ENCODE measurements around the gene RASGRP2. TPM values are rescaled to one million over a fixed set of nuclear protein-coding genes. Genes with fewer than 3 reads are reported as not detected.
A peak's percentile ranks its signal among the peaks of the same experiment; 100 is the strongest.

RASGRP2 gene
- total and polyA plus RNA-seq, 5 experiments from 2014 or later, result 168 to 682 (median 253) TPM

- POLR2A ChIA-PET, result interaction anchor here (2.1 to 45.2 kb wide), 3 partner anchors 4 to 47 kb away, joined by 4 to 2320 read pairs (median 2320); partner anchors contain the start of genes MAP4K2, PYGM, RASGRP2 and SF1
- Mint-ChIP-seq H3K9me3 (no peaks in the 10 kb centered on the region), H3K27ac (peak overlapping the region in 3 of 10 donors; percentile 21 to 63 (median 29)), H3K4me1 (peaks cover 22 to 87% (median 49%) of the 10 kb centered on the region in 4 donors), H3K27me3 (no peaks in the 10 kb centered on the region), H3K4me3 (no peak overlapping the region), H3K36me3 (peaks cover 0 to 27% (median 2%) of the 10 kb centered on the region in 3 donors)
- no peak for ATAC-seq
- peak in 1 of 10 donors; percentile 55 for DNase-seq
Observed at GRCh38 chr11:64754919-64755662, 11.1 kb upstream of the RASGRP2 start.

- DNase-seq (peak in 1 of 10 donors; percentile 59), ATAC-seq (no peak)
- peak overlapping the region in 1 of 10 donors; percentile 33 for H3K4me3 Mint-ChIP-seq
- H3K36me3 Mint-ChIP-seq, result peaks cover 0 to 31% (median 2%) of the 10 kb centered on the region in 3 donors
- H3K9me3 Mint-ChIP-seq, result no peaks in the 10 kb centered on the region
- no peaks in the 10 kb centered on the region for H3K27me3 Mint-ChIP-seq
- H3K4me1 Mint-ChIP-seq, result peaks cover 15 to 81% (median 42%) of the 10 kb centered on the region in 4 donors
- POLR2A ChIA-PET, result interaction anchor here (2.1 to 45.2 kb wide), 3 partner anchors 3 to 48 kb away, joined by 4 to 2320 read pairs (median 2320); partner anchors contain the start of genes MAP4K2, PYGM, RASGRP2 and SF1
- peak overlapping the region in 1 of 10 donors; percentile 79 for H3K27ac Mint-ChIP-seq
Observed at GRCh38 chr11:64754124-64754918, 10.4 kb upstream of the RASGRP2 start.

GRCh38 chr11:64753380-64754123, 9.6 kb upstream of the RASGRP2 start:
- Mint-ChIP-seq H3K27ac (peak overlapping the region in 2 of 10 donors; percentile 62 to 79), H3K4me3 (no peak overlapping the region), H3K4me1 (peaks cover 15 to 73% (median 37%) of the 10 kb centered on the region in 4 donors), H3K27me3 (no peaks in the 10 kb centered on the region), H3K36me3 (peaks cover 0 to 34% (median 2%) of the 10 kb centered on the region in 3 donors), H3K9me3 (no peaks in the 10 kb centered on the region)
- peak in 1 of 10 donors; percentile 14 for DNase-seq
- POLR2A ChIA-PET, result interaction anchor here (2.1 to 45.2 kb wide), 3 partner anchors 2 to 49 kb away, joined by 4 to 2320 read pairs (median 2320); partner anchors contain the start of genes MAP4K2, PYGM, RASGRP2 and SF1
- no peak for ATAC-seq

GRCh38 chr11:64753019-64753379, 9.1 kb upstream of the RASGRP2 start:
- DNase-seq (peak in 1 of 10 donors; percentile 52), ATAC-seq (no peak)
- peaks cover 17 to 71% (median 38%) of the 10 kb centered on the region in 4 donors for H3K4me1 Mint-ChIP-seq
- H3K27ac Mint-ChIP-seq, result peak overlapping the region in 3 of 10 donors; percentile 25 to 67 (median 62)
- peaks cover 0 to 38% (median 2%) of the 10 kb centered on the region in 3 donors for H3K36me3 Mint-ChIP-seq
- no peaks in the 10 kb centered on the region for H3K27me3 Mint-ChIP-seq
- no peak overlapping the region for H3K4me3 Mint-ChIP-seq
- H3K9me3 Mint-ChIP-seq, result no peaks in the 10 kb centered on the region
- POLR2A ChIA-PET, result interaction anchor here (2.1 to 45.2 kb wide), 3 partner anchors 2 to 50 kb away, joined by 4 to 2320 read pairs (median 2320); partner anchors contain the start of genes MAP4K2, PYGM, RASGRP2 and SF1

GRCh38 chr11:64752175-64752970, 8.4 kb upstream of the RASGRP2 start:
- H3K36me3 Mint-ChIP-seq, result peaks cover 0 to 40% (median 2%) of the 10 kb centered on the region in 3 donors

GRCh38 chr11:64751580-64751979, 7.6 kb upstream of the RASGRP2 start:
- Mint-ChIP-seq H3K4me1 (peaks cover 15 to 70% (median 36%) of the 10 kb centered on the region in 4 donors), H3K36me3 (peaks cover 0 to 38% (median 2%) of the 10 kb centered on the region in 3 donors), H3K4me3 (no peak overlapping the region), H3K27me3 (no peaks in the 10 kb centered on the region), H3K27ac (peak overlapping the region in 8 of 10 donors; percentile 2 to 66 (median 39)), H3K9me3 (no peaks in the 10 kb centered on the region)
- ATAC-seq (no peak), DNase-seq (no peak)
- POLR2A ChIA-PET, result interaction anchor here (0.7 to 45.2 kb wide), 3 partner anchors 0 to 344 kb away, joined by 3 to 2320 read pairs (median 2320); partner anchors contain the start of genes PYGM, RASGRP2 and SF1

More at GRCh38 chr11:64752175-64752970, 8.4 kb upstream of the RASGRP2 start:
- Mint-ChIP-seq H3K27me3 (no peaks in the 10 kb centered on the region), H3K27ac (peak overlapping the region in 7 of 10 donors; percentile 13 to 67 (median 36)), H3K4me3 (peak overlapping the region in 1 of 10 donors; percentile 65), H3K4me1 (peaks cover 16 to 71% (median 36%) of the 10 kb centered on the region in 4 donors), H3K9me3 (no peaks in the 10 kb centered on the region)
- no peak for ATAC-seq
- peak in 1 of 10 donors; percentile 45 for DNase-seq
- POLR2A ChIA-PET, result interaction anchor here (0.7 to 45.2 kb wide), 3 partner anchors 1 to 343 kb away, joined by 3 to 2320 read pairs (median 2320); partner anchors contain the start of genes PYGM, RASGRP2 and SF1

GRCh38 chr11:64751136-64751535, 7.2 kb upstream of the RASGRP2 start:
- H3K27me3 Mint-ChIP-seq, result no peaks in the 10 kb centered on the region
- ATAC-seq (no peak), DNase-seq (peak in 1 of 10 donors; percentile 41)
- H3K4me1 Mint-ChIP-seq, result peaks cover 17 to 70% (median 39%) of the 10 kb centered on the region in 4 donors
- H3K4me3 Mint-ChIP-seq, result peak overlapping the region in 2 of 10 donors; percentile 3 to 52
- POLR2A ChIA-PET, result interaction anchor here (39.5 to 45.2 kb wide), 2 partner anchors 0 to 20 kb away, joined by 2320 read pairs; partner anchors contain the start of genes PYGM, RASGRP2 and SF1
- H3K9me3 Mint-ChIP-seq, result no peaks in the 10 kb centered on the region
- peak overlapping the region in 6 of 10 donors; percentile 76 to 87 (median 81) for H3K27ac Mint-ChIP-seq
- peaks cover 0 to 38% (median 2%) of the 10 kb centered on the region in 3 donors for H3K36me3 Mint-ChIP-seq

- DNase-seq, result peak in 2 of 10 donors; percentile 32 to 41
- Mint-ChIP-seq H3K9me3 (no peaks in the 10 kb centered on the region), H3K27me3 (no peaks in the 10 kb centered on the region), H3K4me3 (peak overlapping the region in 4 of 10 donors; percentile 3 to 52 (median 48)), H3K4me1 (peaks cover 18 to 67% (median 41%) of the 10 kb centered on the region in 4 donors), H3K27ac (peak overlapping the region in 9 of 10 donors; percentile 30 to 87 (median 79)), H3K36me3 (peaks cover 0 to 38% (median 2%) of the 10 kb centered on the region in 3 donors)
- no peak for ATAC-seq
- POLR2A ChIA-PET, result interaction anchor here (45.2 kb wide), 1 partner anchor 20 kb away, joined by 2320 read pairs; the partner anchor contains the start of genes PYGM and SF1
Observed at GRCh38 chr11:64750361-64751054, 6.6 kb upstream of the RASGRP2 start.

- Mint-ChIP-seq H3K9me3 (peaks cover 0 to 2% (median 0%) of the 10 kb centered on the region in 9 donors), H3K27ac (peak overlapping the region; percentile 75 to 99 (median 90)), H3K27me3 (peaks cover 0 to 2% (median 0%) of the 10 kb centered on the region in 5 donors), H3K36me3 (peaks cover 0 to 35% (median 2%) of the 10 kb centered on the region in 3 donors), H3K4me1 (peaks cover 28 to 50% (median 39%) of the 10 kb centered on the region in 4 donors), H3K4me3 (peak overlapping the region in 6 of 10 donors; percentile 12 to 70 (median 53))
- POLR2A ChIA-PET, result interaction anchor here (6.4 to 45.2 kb wide), 2 partner anchors 23 to 53 kb away, joined by 88 to 2320 read pairs; partner anchors contain the start of genes MAP4K2, PYGM and SF1
- ATAC-seq (no peak), DNase-seq (peak in 1 of 10 donors; percentile 38)
Observed at GRCh38 chr11:64747961-64748665, 4.2 kb upstream of the RASGRP2 start.

Data from naive thymus-derived CD8-positive, alpha-beta T cell (primary cell).